HCT116 (cell line): ENCODE measurements around the gene TOX4.

ENCODE experiments used
- ATF3 ChIP-seq: IDR thresholded peaks from 2 replicates; pipeline ENCODE4 v1.6.1; 2012
- CTCF ChIP-seq, 3 experiments: fragments of 200-600 bp in 1 of 3; sonication (generic) in 1 of 3; IDR thresholded peaks in 2 of 3; conservative IDR thresholded peaks in 1 of 3; 2 replicates each; pipeline ENCODE4 v1.5.1; 2012 to 2017; ENCODE audit warnings: low read depth in 2 of 3, low read length in 2 of 3, antibody characterized with exemption in 1 of 3, borderline replicate concordance in 1 of 3, control low read depth in 1 of 3, mild to moderate bottlenecking in 1 of 3, mixed read lengths in 1 of 3, mixed run types in 1 of 3, moderate library complexity in 1 of 3; ENCODE audit not compliant: insufficient read depth in 1 of 3
- EZH2phosphoT487 ChIP-seq: fragments of 200-600 bp; IDR thresholded peaks from 2 replicates; pipeline ENCODE4 v1.6.1; 2018; ENCODE audit warnings: antibody characterized with exemption, borderline replicate concordance
- MAX ChIP-seq: IDR thresholded peaks from 2 replicates; pipeline ENCODE4 v1.6.1; 2012
- POLR2A ChIP-seq: IDR thresholded peaks from 2 replicates; pipeline ENCODE4 v1.7.0; 2011; ENCODE audit warnings: borderline replicate concordance; ENCODE audit not compliant: insufficient read depth, insufficient read length; ENCODE audit errors: extremely low read depth
- RAD21 ChIP-seq: IDR thresholded peaks from 2 replicates; pipeline ENCODE4 v1.6.1; 2012; ENCODE audit warnings: low read depth, mild to moderate bottlenecking
- REST ChIP-seq: IDR thresholded peaks from 2 replicates; pipeline ENCODE4 v1.6.1; 2012; ENCODE audit warnings: low read depth
- YY1 ChIP-seq: IDR thresholded peaks from 2 replicates; pipeline ENCODE4 v1.6.1; 2011; ENCODE audit warnings: low read length, low read depth, moderate library complexity, mild to moderate bottlenecking; ENCODE audit not compliant: insufficient replicate concordance; ENCODE audit errors: extremely low read depth
- ZFX ChIP-seq: fragments of 450-650 bp; IDR thresholded peaks from 2 replicates; pipeline ENCODE4 v1.6.1; 2017

- TF ChIP-seq ZFX (no peak), POLR2A (no peak), CTCF (IDR thresholded peaks at IDR 0.05 in 2 of 3, conservative IDR thresholded peaks at IDR 0.05 in 1 of 3; ENCODE audit: borderline replicate concordance in 1 of 3, insufficient read depth in 1 of 3, low read depth in 2 of 3, low read length in 2 of 3) (no peak), MAX (no peak), REST (no peak), RAD21 (no peak), EZH2phosphoT487 (no peak), YY1 (no peak), ATF3 (no peak)
These were observed 62.4 kb downstream of the TOX4 start for GRCh38 chr14:21539189-21539940.
